HG03095 (cell line): ENCODE results near the gene FZD7.

Experiments used
- ATAC-seq: cut with Tn5 transposase; IDR thresholded peaks from one replicate; pipeline ENCODE4 v1.9.1; 2021; ENCODE audit warnings: moderate library complexity; ENCODE audit not compliant: unreplicated experiment

Gene FZD7

GRCh38 chr2:202064881-202065230 lies 31.2 kb downstream of the FZD7 start:
- no peak for ATAC-seq

GRCh38 chr2:202065876-202066275 lies 32.2 kb downstream of the FZD7 start:
- no peak for ATAC-seq

DNA sequence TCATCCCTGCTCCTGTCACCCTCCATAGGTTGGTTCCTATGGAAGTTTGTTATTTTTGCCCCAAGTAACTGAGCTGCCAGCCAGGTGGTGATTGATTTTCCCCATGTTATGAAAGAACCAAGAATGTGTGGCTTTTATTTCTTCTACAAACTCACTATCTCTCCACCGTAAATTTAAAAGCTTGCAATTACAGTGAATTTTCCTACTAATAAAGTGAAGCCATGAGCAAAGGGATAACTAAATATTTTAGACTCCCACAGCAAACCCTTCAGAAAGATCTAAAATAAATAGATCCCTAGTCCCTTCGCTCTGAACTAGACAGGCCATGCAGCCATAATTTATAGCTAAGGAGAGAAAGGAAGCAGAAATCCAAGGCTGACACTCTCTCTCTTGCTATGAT lies 33.2 kb downstream of the FZD7 start:
- ATAC-seq = no peak

DNA sequence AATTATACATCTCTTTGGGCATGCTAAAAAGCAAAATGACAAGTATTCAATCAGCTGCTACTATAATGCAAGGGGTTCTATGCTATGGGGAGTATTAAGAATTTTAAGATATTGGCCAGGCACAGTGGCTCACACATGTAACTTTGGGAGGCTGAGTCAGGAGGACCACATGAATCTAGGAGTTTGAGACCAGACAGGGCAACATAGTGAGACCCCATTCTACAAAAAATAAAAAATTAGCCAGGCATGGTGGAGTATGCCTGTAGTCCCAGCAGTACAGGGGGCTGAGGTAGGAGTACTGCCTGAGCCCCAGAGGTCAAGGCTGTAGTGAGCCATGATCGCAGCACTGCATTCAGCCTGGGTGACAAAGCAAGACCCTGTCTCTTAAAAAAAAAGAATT lies 33.9 kb downstream of the FZD7 start:
- ATAC-seq = no peak

DNA sequence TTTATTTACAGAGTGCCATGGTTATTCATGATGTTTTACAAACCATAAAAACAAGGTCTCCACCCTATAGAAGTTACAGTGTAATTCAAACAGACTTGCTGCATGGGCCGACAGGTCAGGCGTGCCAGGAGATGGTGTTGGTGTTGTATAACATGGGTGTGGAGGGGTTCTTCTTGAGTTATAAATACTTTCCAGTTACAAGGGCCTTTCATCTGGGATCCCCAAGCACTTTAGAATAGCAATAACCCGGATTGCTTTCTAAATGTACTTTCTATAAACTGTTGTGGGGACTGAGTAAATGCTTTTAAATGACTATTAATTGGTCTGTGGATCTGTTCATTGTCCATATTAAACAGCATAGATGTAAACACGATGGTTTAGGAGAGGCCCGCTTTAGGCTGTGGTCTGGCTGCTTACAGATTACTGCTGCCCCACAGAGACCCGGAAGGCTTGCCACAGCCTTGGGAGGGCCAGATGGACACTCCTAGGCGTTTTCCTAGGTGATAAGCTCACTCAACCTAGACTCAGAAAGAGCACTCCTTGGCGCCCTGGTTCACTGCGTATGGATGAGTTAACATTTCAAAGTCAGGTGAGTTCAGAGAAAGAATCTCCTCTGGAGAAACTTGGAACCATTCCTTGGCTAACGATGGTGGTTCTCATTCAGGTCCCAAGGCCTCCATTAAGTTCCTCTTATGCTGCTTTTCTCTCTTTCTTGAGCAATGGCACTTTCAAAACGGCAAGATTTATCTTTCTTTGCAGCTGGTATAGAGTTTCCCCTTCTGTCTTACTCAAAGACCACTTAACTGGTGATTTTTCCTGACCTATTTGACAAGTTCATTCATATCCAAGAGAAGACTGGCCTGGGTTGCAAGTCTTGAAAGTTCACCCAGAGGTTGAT lies 35.8 kb downstream of the FZD7 start:
- ATAC-seq = no peak

DNA sequence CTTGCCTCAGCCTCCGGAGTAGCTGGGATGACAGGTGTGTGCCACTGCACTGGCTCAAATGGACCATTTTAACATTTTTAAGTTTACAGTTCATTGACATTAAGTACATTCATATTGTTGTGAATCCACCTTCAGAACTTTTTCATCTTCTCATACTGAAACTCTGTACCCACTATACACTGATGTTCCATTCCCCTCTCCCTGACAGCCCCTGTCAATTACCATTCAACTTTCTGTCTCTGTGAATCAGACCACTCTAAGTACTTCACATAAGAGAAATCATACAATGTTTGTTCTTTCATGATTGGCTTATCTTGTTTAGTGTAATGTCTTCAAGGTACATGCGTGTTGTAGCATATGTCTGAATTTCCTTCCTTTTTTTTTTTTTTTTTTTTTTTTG lies 37.5 kb downstream of the FZD7 start:
- ATAC-seq = no peak

DNA sequence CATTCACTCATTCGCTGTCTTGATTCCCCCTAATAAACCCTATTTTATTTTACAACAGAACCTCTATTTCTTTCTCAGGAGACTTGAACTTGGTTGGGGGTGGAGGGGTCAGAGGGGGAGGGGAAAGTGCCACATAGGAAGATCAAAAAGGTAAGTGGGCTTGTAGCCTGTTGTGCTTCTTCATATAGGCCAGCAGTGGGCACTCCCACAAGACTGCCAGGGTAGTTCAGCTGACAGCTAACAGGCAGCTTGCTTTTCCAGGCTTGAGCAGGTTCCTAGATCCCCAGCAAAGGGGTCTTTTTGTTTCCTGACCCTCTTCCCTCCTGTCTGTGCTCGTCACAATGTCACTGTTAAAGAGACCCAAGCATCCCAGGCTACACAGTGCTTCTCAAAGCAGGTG lies 38.6 kb downstream of the FZD7 start:
- no peak for ATAC-seq

DNA sequence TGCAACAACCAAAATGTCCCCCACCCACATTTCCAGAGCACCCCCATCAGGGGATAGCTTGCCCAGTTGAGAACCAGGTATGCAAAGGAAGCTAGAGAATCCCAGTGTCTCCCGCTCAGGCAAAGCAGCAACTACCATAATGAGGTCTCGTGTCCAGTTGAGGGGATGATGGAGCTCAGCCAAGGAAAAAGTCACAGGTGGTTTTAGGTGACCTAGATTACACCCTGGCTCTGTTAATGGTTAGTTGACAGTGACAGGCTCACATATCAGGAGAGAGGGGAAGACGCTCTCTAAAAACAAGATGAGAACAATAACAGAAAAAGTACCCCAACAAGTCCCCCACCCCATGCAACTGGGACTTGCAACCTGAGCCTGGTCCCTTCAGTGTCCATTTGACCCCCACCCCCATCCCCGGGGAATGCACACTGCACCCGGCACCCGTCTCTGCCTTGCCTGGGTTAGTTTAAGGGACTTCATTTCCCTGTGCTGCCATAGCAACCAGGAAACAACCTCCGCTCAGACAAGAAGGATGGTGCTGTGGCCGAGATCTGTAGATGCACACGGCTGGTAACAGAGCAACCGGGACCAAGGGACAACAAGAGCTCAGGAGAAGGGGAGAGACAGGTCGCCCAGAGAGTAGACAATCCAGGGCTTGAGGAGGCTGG lies 39.2 kb downstream of the FZD7 start, which contains the start of gene KIAA2012:
Gene KIAA2012 (plus strand): TSS at position 519 of the 665 bp plus-strand sequence. CDS start 373 bp downstream, outside the sequence.
- no peak for ATAC-seq

DNA sequence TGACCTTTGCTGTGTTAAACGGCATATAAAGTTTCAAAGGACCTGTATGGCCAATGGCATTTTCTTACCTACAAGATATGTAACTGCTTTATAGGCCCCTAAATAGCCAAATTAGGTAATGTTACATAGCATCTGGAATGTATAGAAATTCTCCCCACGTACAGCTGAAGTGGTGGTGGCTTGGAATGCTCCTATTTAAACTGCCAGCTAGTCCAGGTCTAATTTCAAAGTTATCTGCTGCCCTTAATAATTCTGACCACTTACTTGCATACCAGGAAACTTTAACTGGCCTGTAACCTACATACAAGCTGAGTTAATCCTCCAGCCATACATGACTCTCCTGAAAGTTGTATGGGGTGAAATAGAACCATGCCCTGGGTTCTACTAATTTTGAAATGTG lies 40.7 kb downstream of the FZD7 start:
- no peak for ATAC-seq

DNA sequence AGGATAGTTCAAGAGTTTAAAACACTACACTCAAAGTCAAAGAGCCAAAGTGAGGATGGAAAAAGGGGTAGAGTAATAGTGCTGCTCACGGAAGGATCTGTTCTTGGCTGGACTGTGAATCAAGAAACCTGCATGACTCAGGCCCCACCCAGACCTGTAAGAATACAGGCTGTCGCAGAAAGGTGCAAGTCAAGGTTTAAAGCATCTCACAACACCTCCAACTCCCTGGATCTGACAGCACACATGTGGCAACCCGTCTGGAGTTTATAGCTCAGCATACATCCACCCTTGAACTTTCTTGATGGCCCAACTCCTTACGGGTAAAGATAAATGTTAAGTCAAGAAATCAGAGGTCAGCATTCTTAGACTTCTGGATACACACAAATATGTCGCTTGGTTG lies 45.7 kb downstream of the FZD7 start:
- no peak for ATAC-seq

DNA sequence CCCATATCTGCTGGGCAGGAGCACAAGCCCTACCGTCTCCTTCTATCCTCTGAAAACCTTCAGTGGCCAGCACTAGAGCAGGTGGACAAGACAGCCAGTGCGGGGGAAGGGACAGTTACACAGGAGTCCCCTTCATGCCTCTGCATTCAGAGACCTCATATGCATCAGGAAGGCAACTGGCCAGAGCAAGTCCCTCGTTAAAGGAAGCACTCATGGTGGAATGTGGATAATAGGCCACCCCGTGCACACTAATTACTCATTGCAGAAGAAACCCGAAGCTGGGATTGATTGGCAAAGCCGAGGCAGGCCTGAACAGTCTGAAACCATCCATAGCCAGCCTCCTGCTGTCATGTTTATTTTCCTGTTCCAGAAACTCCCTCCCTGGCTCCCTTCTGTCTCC lies 50.6 kb downstream of the FZD7 start:
- ATAC-seq = no peak
